GM12878 (cell line): ENCODE measurements around the gene TICRR. TPM values are rescaled to one million over a fixed set of nuclear protein-coding genes. Genes with fewer than 3 reads are reported as not detected.

Experiments used
- ATAC-seq: fragments of 200-7000 bp; cut with Tn5 transposase; 3 replicates; pipeline ENCODE4 v1.9.1; 2020; ENCODE audit warnings: mild to moderate bottlenecking, moderate library complexity
- BruUV-seq: library from RNA; stranded (reverse); fragments of 400-500 nt; replicated peaks from 2 replicates; lab custom pipeline; 2021; lab: Mats Ljungman, UMichigan
- CTCF ChIA-PET: fragments of 300-600 bp; sonication (Branson Sonifier 250); formaldehyde crosslinking; extraction: SDS; loops from one replicate; lab custom pipeline; 2021; ENCODE audit warnings: inconsistent platforms; lab: Yijun Ruan, JAX
- POLR2A ChIA-PET: fragments of 350-600 bp; formaldehyde crosslinking; extraction: SDS; loops from one replicate; lab custom pipeline; 2021; ENCODE audit warnings: inconsistent platforms; lab: Charles Lee
- RAD21 ChIA-PET: fragments of 300-600 bp; sonication (Branson Sonifier 250); formaldehyde crosslinking; loops from one replicate; lab custom pipeline; 2023; ENCODE audit warnings: antibody characterized with exemption; ENCODE audit not compliant: unreplicated experiment; lab: Charles Lee
- SMC1A ChIA-PET: fragments of 300-600 bp; sonication (Branson Sonifier 250); formaldehyde crosslinking; loops from one replicate; lab custom pipeline; 2023; ENCODE audit not compliant: unreplicated experiment, uncharacterized antibody; lab: Charles Lee
- DNase-seq: peaks from one replicate; pipeline ENCODE4 v3.0.0-alpha.2; 2011; ENCODE audit warnings: low read depth, low spot score
- FAIRE-seq: peaks from 3 replicates; lab custom pipeline; 2011; peaks lifted over from hg19 to GRCh38; lab: Jason Lieb, UNC
- H2AFZ ChIP-seq: 2 replicates; pipeline ENCODE4 v1.6.0; 2011; ENCODE audit warnings: low read depth, low read length, control low read depth; ENCODE audit not compliant: control insufficient read depth
- H3K27ac ChIP-seq: 2 replicates; pipeline ENCODE4 v1.5.1; 2011; ENCODE audit warnings: control low read depth; ENCODE audit not compliant: control insufficient read depth, insufficient read depth
- H3K27me3 ChIP-seq, 2 experiments: replicated peaks in 1 of 2; 2 replicates each; pipeline versions ENCODE4 v1.6.0 to v1.6.1; 2011; ENCODE audit warnings: low read length in 1 of 2; ENCODE audit not compliant: control insufficient read depth in 2 of 2, insufficient read depth in 2 of 2
- H3K36me3 ChIP-seq, 2 experiments: 2 replicates each; pipeline ENCODE4 v1.5.1; 2011; ENCODE audit warnings: low read length in 1 of 2; ENCODE audit not compliant: control insufficient read depth in 2 of 2, insufficient read depth in 2 of 2
- H3K4me1 ChIP-seq: 2 replicates; pipeline ENCODE4 v1.6.1; 2011; ENCODE audit warnings: mild to moderate bottlenecking, low read length, moderate library complexity, mixed read lengths; ENCODE audit not compliant: control insufficient read depth, insufficient read depth
- H3K4me2 ChIP-seq: 2 replicates; pipeline ENCODE4 v1.6.0; 2011; ENCODE audit warnings: control low read depth; ENCODE audit not compliant: control insufficient read depth, insufficient read depth
- H3K4me3 ChIP-seq: fragments of 200-600 bp; sonication (generic); 2 replicates; pipeline ENCODE4 v1.5.1; 2016
- H3K79me2 ChIP-seq: 2 replicates; pipeline ENCODE4 v1.6.0; 2011; ENCODE audit warnings: low read length; ENCODE audit not compliant: control insufficient read depth, insufficient read depth
- H3K9ac ChIP-seq: 2 replicates; pipeline ENCODE4 v1.8.0; 2011; ENCODE audit warnings: low read length, control low read depth, mixed read lengths; ENCODE audit not compliant: control insufficient read depth, insufficient read depth
- H3K9me3 ChIP-seq: replicated peaks from 3 replicates; pipeline ENCODE4 v1.5.1; 2011; ENCODE audit warnings: mild to moderate bottlenecking, low read length; ENCODE audit not compliant: control insufficient read depth, insufficient read depth
- H4K20me1 ChIP-seq: 2 replicates; pipeline ENCODE4 v1.6.0; 2011; ENCODE audit not compliant: control insufficient read depth, insufficient read depth
- BCLAF1 ChIP-seq: fragments of 450-650 bp; IDR thresholded peaks from 2 replicates; pipeline ENCODE4 v1.6.1; 2017; ENCODE audit warnings: antibody characterized with exemption, mild to moderate bottlenecking, moderate library complexity
- CREB1 ChIP-seq: IDR thresholded peaks from 2 replicates; pipeline ENCODE4 v1.6.1; 2012; ENCODE audit warnings: low read depth, mild to moderate bottlenecking, inconsistent platforms
- E4F1 ChIP-seq: fragments of 450-650 bp; IDR thresholded peaks from 2 replicates; pipeline ENCODE4 v1.6.1; 2018; ENCODE audit warnings: borderline replicate concordance, mild to moderate bottlenecking; ENCODE audit not compliant: partially characterized antibody
- GABPA ChIP-seq: IDR thresholded peaks from 2 replicates; pipeline ENCODE4 v1.6.1; 2014; ENCODE audit warnings: antibody characterized with exemption, low read depth, mild to moderate bottlenecking, inconsistent platforms
- KDM1A ChIP-seq: fragments of 200-600 bp; sonication (generic); IDR thresholded peaks from 2 replicates; pipeline ENCODE4 v1.6.1; 2016; ENCODE audit warnings: borderline replicate concordance
- MEF2A ChIP-seq: IDR thresholded peaks from 2 replicates; pipeline ENCODE4 v1.6.1; 2011; ENCODE audit warnings: low read depth, mild to moderate bottlenecking, low read length, moderate library complexity; ENCODE audit not compliant: insufficient read depth
- NFYA ChIP-seq: IDR thresholded peaks from 2 replicates; pipeline ENCODE4 v1.6.1; 2011; ENCODE audit warnings: low read depth, mild to moderate bottlenecking, low read length, improper control_type of control experiment, borderline replicate concordance
- PAX8 ChIP-seq: fragments of 450-650 bp; IDR thresholded peaks from 2 replicates; pipeline ENCODE4 v1.6.1; 2017; ENCODE audit warnings: mild to moderate bottlenecking, moderate library complexity
- POU2F2 ChIP-seq: IDR thresholded peaks from 3 replicates; pipeline ENCODE4 v1.6.1; 2011; ENCODE audit warnings: low read depth, mild to moderate bottlenecking, low read length, borderline replicate concordance
- RCOR1 ChIP-seq: conservative IDR thresholded peaks from 2 replicates; pipeline ENCODE4 v1.6.1; 2012; ENCODE audit warnings: low read depth, low read length, improper control_type of control experiment
- RELB ChIP-seq: fragments of 450-650 bp; IDR thresholded peaks from 2 replicates; pipeline ENCODE4 v1.6.1; 2017; ENCODE audit warnings: low read depth, mild to moderate bottlenecking, moderate library complexity
- SMAD1 ChIP-seq: fragments of 450-650 bp; IDR thresholded peaks from 2 replicates; pipeline ENCODE4 v1.6.1; 2018; ENCODE audit warnings: mild to moderate bottlenecking, low read depth; ENCODE audit not compliant: partially characterized antibody
- STAT1 ChIP-seq: fragments of 450-650 bp; conservative IDR thresholded peaks from 2 replicates; pipeline ENCODE4 v1.6.1; 2014; ENCODE audit warnings: antibody characterized with exemption, mild to moderate bottlenecking
- TAF1 ChIP-seq: IDR thresholded peaks from 2 replicates; pipeline ENCODE4 v1.6.1; 2011; ENCODE audit warnings: mild to moderate bottlenecking, low read depth, low read length, borderline replicate concordance
- ZNF217 ChIP-seq: fragments of 450-650 bp; IDR thresholded peaks from 2 replicates; pipeline ENCODE4 v1.6.1; 2017; ENCODE audit warnings: antibody characterized with exemption, mild to moderate bottlenecking
- WGBS: methylation state at CpG from one replicate; pipeline ENCODE4 v1.1.6; 2016; ENCODE audit warnings: low lambda C conversion rate; ENCODE audit not compliant: insufficient replicate concordance, insufficient coverage; ENCODE audit errors: missing lambda C conversion rate; 5-methylcytosine and 5-hydroxymethylcytosine counted together
- in situ Hi-C: fragments of 300-500 bp; cut with MboI; formaldehyde crosslinking; loops from 9 replicates; pipeline ENCODE4 v1.14.3; 2018; ENCODE audit warnings: mixed read lengths
- intact Hi-C: fragments of 100-400 bp; cut with micrococcal nuclease; formaldehyde crosslinking; loops from one replicate; pipeline ENCODE4 v1.14.2; 2022; ENCODE audit not compliant: unreplicated experiment
- polyA plus RNA-seq, 11 experiments: library from polyadenylated mRNA; depleted of rRNA in 4 of 11; unstranded in 6 of 11; stranded (reverse) in 5 of 11; fragments of >200 nt; fragmentation: Nextera tagmentation in 4 of 11; fragmentation: Illumina TruSeq in 1 of 11; extraction: Ambion mirVana in 4 of 11; extraction: Trizol in 1 of 11; gene quantifications; 1 replicate in 1 of 11; 2 replicates in 10 of 11; pipeline versions ENCODE4 v1.2.1 to v1.2.3, GENCODE V29; 2011 to 2016; ENCODE audit warnings: inconsistent platforms in 2 of 11, missing spikeins in 2 of 11, low read depth in 1 of 11
- total RNA-seq, 4 experiments: library from RNA; depleted of rRNA in 3 of 4; stranded (reverse); fragments of >200 nt in 3 of 4; fragmentation: Illumina TruSeq in 1 of 4; extraction: Trizol in 1 of 4; gene quantifications; 2 replicates each; pipeline versions ENCODE4 v1.2.1 to v1.2.3, GENCODE V29; 2013 to 2021

The TICRR gene
- total and polyA plus RNA-seq, 10 of the 15 experiments (the other 5 are each of a cell fraction or from before 2014, with no cell fraction given) = 0.58 to 21.5 (median 11.5) TPM

GRCh38 chr15:89666858-89667705, 91.8 kb downstream of the TICRR start:
- Histone ChIP-seq H3K9ac (no peak overlapping the region), H2AFZ (no peak overlapping the region), H3K9me3 (no peaks in the 10 kb centered on the region), H3K36me3 (no peaks in the 10 kb centered on the region), H4K20me1 (no peaks in the 10 kb centered on the region), H3K4me3 (no peak overlapping the region), H3K27ac (no peak overlapping the region), H3K27me3 (peaks cover 0 to 2% of the 10 kb centered on the region in 2 experiments; a peak in 1 of 4 replicates), H3K4me2 (no peak overlapping the region), H3K4me1 (no peaks in the 10 kb centered on the region), H3K79me2 (no peaks in the 10 kb centered on the region)
- CTCF ChIA-PET = no interaction called here
- 69% methylated on average over 10 of the region's 13 CpGs for WGBS
- RAD21 ChIA-PET = no interaction called here
- SMC1A ChIA-PET = no interaction called here
- in situ Hi-C loops (no loop called here), intact Hi-C loops (no loop called here)
- DNase-seq (no peak), ATAC-seq (no peak), FAIRE-seq (no peak)
- POLR2A ChIA-PET = no interaction called here
- BruUV-seq = no TSS peak
- TF ChIP-seq PAX8 = no peak
- no peak for TF ChIP-seq MEF2A
- no peak for TF ChIP-seq SMAD1
- no peak for TF ChIP-seq GABPA
- no peak for TF ChIP-seq NFYA
- no peak for TF ChIP-seq CREB1
- no peak for TF ChIP-seq KDM1A
- TF ChIP-seq E4F1 = no peak
- no peak for TF ChIP-seq TAF1
- TF ChIP-seq RCOR1 = no peak
- no peak for TF ChIP-seq STAT1
- TF ChIP-seq ZNF217 = no peak
- no peak for TF ChIP-seq BCLAF1
- TF ChIP-seq POU2F2 = no peak
- TF ChIP-seq RELB = no peak
